CD14-positive monocyte (primary cell): Measurements from ENCODE around the gene ZNF827. TPM values are rescaled to one million over a fixed set of nuclear protein-coding genes. Genes with fewer than 3 reads are reported as not detected.

Source experiments
- DNase-seq, 3 donors: peaks; one replicate each; pipeline ENCODE4 v3.0.0-alpha.2; 2011 to 2022
- H2AFZ ChIP-seq: 2 replicates; pipeline ENCODE4 v1.6.0; 2012; ENCODE audit warnings: mild to moderate bottlenecking, low read depth, low read length, inconsistent platforms; ENCODE audit not compliant: insufficient read depth, poor library complexity, severe bottlenecking
- H3K27ac ChIP-seq, 2 donors: 1 replicate in 1 of 2; 2 replicates in 1 of 2; pipeline ENCODE4 v1.5.1; 2012 to 2013; ENCODE audit warnings: low read length in 2 of 2, control low read depth in 1 of 2, inconsistent platforms in 1 of 2, low read depth in 1 of 2, mild to moderate bottlenecking in 1 of 2
- H3K27me3 ChIP-seq, 2 donors: one replicate each; pipeline versions ENCODE4 v1.6.0 to v1.6.1; 2011 to 2013; ENCODE audit warnings: low read length in 2 of 2; ENCODE audit not compliant: control insufficient read depth in 2 of 2, insufficient read depth in 2 of 2
- H3K36me3 ChIP-seq, 2 donors: replicated peaks in 1 of 2; 1 replicate in 1 of 2; 2 replicates in 1 of 2; pipeline versions ENCODE4 v1.5.1 to v1.6.1; 2012 to 2013; ENCODE audit warnings: low read length in 2 of 2, control low read depth in 1 of 2, inconsistent platforms in 1 of 2, mild to moderate bottlenecking in 1 of 2; ENCODE audit not compliant: insufficient read depth in 2 of 2, control insufficient read depth in 1 of 2
- H3K4me1 ChIP-seq, 2 donors: 1 replicate in 1 of 2; 2 replicates in 1 of 2; pipeline versions ENCODE4 v1.5.1 to v1.6.1; 2012 to 2013; ENCODE audit warnings: low read length in 2 of 2, control low read depth in 1 of 2, inconsistent platforms in 1 of 2, mild to moderate bottlenecking in 1 of 2, moderate library complexity in 1 of 2; ENCODE audit not compliant: insufficient read depth in 2 of 2, control insufficient read depth in 1 of 2
- H3K4me2 ChIP-seq: replicated peaks from 2 replicates; pipeline ENCODE3; 2012; ENCODE audit warnings: low read length, moderate library complexity, mild to moderate bottlenecking; ENCODE audit not compliant: poor library complexity, severe bottlenecking; ENCODE audit errors: extremely low read depth
- H3K4me3 ChIP-seq, 3 experiments: fragments of 200-600 bp in 1 of 3; sonication (generic) in 1 of 3; replicated peaks in 1 of 3; 1 replicate in 2 of 3; 2 replicates in 1 of 3; pipeline ENCODE4 v1.5.1; 2011 to 2013; ENCODE audit warnings: low read length in 3 of 3, mild to moderate bottlenecking in 3 of 3, control low read depth in 2 of 3, low read depth in 2 of 3, inconsistent platforms in 1 of 3, moderate library complexity in 1 of 3
- H3K79me2 ChIP-seq: 2 replicates; pipeline ENCODE4 v1.6.0; 2012; ENCODE audit warnings: mild to moderate bottlenecking, control low read depth, inconsistent platforms, low read length, moderate library complexity; ENCODE audit not compliant: insufficient read depth
- H3K9ac ChIP-seq: 2 replicates; pipeline ENCODE4 v1.6.0; 2017; ENCODE audit warnings: low read length, mild to moderate bottlenecking; ENCODE audit not compliant: insufficient read depth, poor library complexity, severe bottlenecking
- H3K9me3 ChIP-seq, 2 donors: replicated peaks in 1 of 2; 1 replicate in 1 of 2; 2 replicates in 1 of 2; pipeline versions ENCODE4 v1.5.1 to v1.6.1; 2012 to 2013; ENCODE audit warnings: low read length in 2 of 2, control low read depth in 1 of 2; ENCODE audit not compliant: control insufficient read depth in 1 of 2, insufficient read depth in 1 of 2
- H4K20me1 ChIP-seq: 2 replicates; pipeline ENCODE4 v1.6.0; 2012; ENCODE audit warnings: mild to moderate bottlenecking, low read length, control low read depth, moderate library complexity; ENCODE audit not compliant: insufficient read depth
- H3K27ac Mint-ChIP-seq, 7 donors: one replicate each; pipeline ENCODE4 v1.8.0; 2020; ENCODE audit warnings: mild to moderate bottlenecking in 7 of 7, mixed read lengths in 7 of 7, moderate library complexity in 6 of 7, inconsistent platforms in 2 of 7
- H3K27me3 Mint-ChIP-seq, 3 donors: one replicate each; pipeline ENCODE4 v1.8.0; 2021 to 2022; ENCODE audit warnings: low read depth in 3 of 3, mild to moderate bottlenecking in 3 of 3, mixed read lengths in 3 of 3, moderate library complexity in 3 of 3, inconsistent platforms in 1 of 3
- H3K36me3 Mint-ChIP-seq, 2 donors: one replicate each; pipeline ENCODE4 v1.8.0; 2020; ENCODE audit warnings: mixed read lengths in 2 of 2, inconsistent platforms in 1 of 2, mild to moderate bottlenecking in 1 of 2
- H3K4me1 Mint-ChIP-seq: one replicate; pipeline ENCODE4 v1.8.0; 2020; ENCODE audit warnings: mild to moderate bottlenecking, mixed read lengths
- H3K4me3 Mint-ChIP-seq, 2 donors: one replicate each; pipeline ENCODE4 v1.8.0; 2020; ENCODE audit warnings: mild to moderate bottlenecking in 2 of 2, mixed read lengths in 2 of 2, moderate library complexity in 1 of 2
- H3K9me3 Mint-ChIP-seq, 7 donors: one replicate each; pipeline ENCODE4 v1.8.0; 2020 to 2022; ENCODE audit warnings: mixed read lengths in 7 of 7, mild to moderate bottlenecking in 6 of 7, moderate library complexity in 6 of 7, inconsistent platforms in 2 of 7
- WGBS: methylation state at CpG from one replicate; pipeline ENCODE4 v1.1.5; 2013; ENCODE audit warnings: missing lambda C conversion rate; ENCODE audit not compliant: insufficient coverage; 5-methylcytosine and 5-hydroxymethylcytosine counted together
- intact Hi-C, 2 donors: fragments of 100-400 bp; cut with micrococcal nuclease; formaldehyde crosslinking; loops; one replicate each; pipeline versions ENCODE4 v1.15.0 to v1.15.1; 2023
- polyA plus RNA-seq, 3 donors: library from polyadenylated mRNA; depleted of rRNA in 1 of 3; unstranded in 2 of 3; stranded (reverse) in 1 of 3; fragments of 300-500 nt in 2 of 3; fragments of >200 nt in 1 of 3; fragmentation: Illumina TruSeq in 2 of 3; gene quantifications; 1 replicate in 2 of 3; 2 replicates in 1 of 3; pipeline ENCODE4 v1.2.3, GENCODE V29; 2012 to 2021
- TF ChIP-seq, protein P1 (sequence below): fragments of 200-600 bp; IDR thresholded peaks from one replicate; pipeline ENCODE4 v1.8.0; 2022; ENCODE audit warnings: antibody characterized with exemption, mild to moderate bottlenecking

Gene ZNF827
- polyA plus RNA-seq, 3 donors, result 0.04 TPM; not detected in 2

DNA sequence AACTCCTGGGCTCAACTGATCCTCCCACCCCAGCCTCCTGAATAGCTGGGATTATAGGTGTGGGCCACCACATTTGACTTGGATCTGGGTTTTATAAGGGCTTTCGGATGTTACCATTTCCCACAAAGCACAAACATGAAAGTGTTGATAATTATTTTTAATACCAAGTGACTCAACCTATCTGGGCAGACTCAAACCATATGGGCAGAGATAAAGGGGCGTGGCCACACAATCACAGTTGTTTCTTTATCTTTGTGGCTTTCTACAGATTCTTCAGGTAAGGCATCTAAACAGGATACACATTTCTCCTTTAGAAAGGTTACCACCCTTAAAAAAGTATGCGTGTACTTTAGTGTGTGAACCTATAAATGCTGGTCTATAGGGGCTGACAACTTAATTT, 122.5 kb downstream of the ZNF827 start:
- Histone ChIP-seq H3K79me2 (no peaks in the 10 kb centered on the region), H4K20me1 (no peaks in the 10 kb centered on the region), H2AFZ (no peak overlapping the region), H3K27ac (no peak overlapping the region), H3K36me3 (no peaks in the 10 kb centered on the region), H3K9me3 (peaks cover 0 to 3% of the 10 kb centered on the region in 2 donors), H3K4me1 (peaks cover 11 to 17% of the 10 kb centered on the region in 2 donors), H3K4me2 (no peak overlapping the region), H3K9ac (no peak overlapping the region), H3K27me3 (no peaks in the 10 kb centered on the region), H3K4me3 (no peak overlapping the region)
- Mint-ChIP-seq H3K4me1 (peaks cover 13% of the 10 kb centered on the region), H3K4me3 (no peak overlapping the region), H3K27me3 (no peaks in the 10 kb centered on the region), H3K9me3 (peaks cover 0 to 7% (median 4%) of the 10 kb centered on the region in 7 donors), H3K36me3 (no peaks in the 10 kb centered on the region), H3K27ac (no peak overlapping the region)
- intact Hi-C loops, result no loop called here
- DNase-seq, result no peak
- WGBS, result no CpG with 5 or more reads among the region's 3 CpGs
- TF ChIP-seq, protein P1, sequence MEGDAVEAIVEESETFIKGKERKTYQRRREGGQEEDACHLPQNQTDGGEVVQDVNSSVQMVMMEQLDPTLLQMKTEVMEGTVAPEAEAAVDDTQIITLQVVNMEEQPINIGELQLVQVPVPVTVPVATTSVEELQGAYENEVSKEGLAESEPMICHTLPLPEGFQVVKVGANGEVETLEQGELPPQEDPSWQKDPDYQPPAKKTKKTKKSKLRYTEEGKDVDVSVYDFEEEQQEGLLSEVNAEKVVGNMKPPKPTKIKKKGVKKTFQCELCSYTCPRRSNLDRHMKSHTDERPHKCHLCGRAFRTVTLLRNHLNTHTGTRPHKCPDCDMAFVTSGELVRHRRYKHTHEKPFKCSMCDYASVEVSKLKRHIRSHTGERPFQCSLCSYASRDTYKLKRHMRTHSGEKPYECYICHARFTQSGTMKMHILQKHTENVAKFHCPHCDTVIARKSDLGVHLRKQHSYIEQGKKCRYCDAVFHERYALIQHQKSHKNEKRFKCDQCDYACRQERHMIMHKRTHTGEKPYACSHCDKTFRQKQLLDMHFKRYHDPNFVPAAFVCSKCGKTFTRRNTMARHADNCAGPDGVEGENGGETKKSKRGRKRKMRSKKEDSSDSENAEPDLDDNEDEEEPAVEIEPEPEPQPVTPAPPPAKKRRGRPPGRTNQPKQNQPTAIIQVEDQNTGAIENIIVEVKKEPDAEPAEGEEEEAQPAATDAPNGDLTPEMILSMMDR, result no peak

DNA sequence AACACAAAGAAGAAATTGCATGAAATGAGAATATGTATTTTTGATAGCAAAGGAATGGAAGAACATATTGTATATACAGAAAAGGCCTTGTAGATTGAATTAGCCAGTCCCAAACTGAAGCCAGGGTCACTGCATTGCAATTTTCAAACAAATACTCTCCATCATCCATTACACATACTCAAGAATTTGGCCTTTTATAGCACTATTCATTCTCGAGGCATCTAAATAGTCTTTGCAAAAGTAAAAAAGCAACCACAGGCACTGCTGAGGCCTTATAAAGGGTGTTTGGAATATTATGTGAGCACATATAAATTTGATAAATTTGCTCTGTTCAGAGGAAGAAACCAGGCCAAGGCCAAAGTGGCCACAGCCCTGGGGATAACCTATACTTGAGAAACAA, 123.0 kb downstream of the ZNF827 start:
- H3K27ac ChIP-seq, result no peak overlapping the region
- Mint-ChIP-seq H3K4me1 (peaks cover 11% of the 10 kb centered on the region), H3K4me3 (no peak overlapping the region), H3K9me3 (peaks cover 0 to 7% (median 4%) of the 10 kb centered on the region in 7 donors), H3K36me3 (no peaks in the 10 kb centered on the region), H3K27me3 (no peaks in the 10 kb centered on the region), H3K27ac (no peak overlapping the region)
- H3K36me3 ChIP-seq, result no peaks in the 10 kb centered on the region
- WGBS, result no CpG with 5 or more reads among the region's 1 CpG
- intact Hi-C loops, result no loop called here
- DNase-seq, result no peak
- H3K4me2 ChIP-seq, result no peak overlapping the region
- H3K4me1 ChIP-seq, result peaks cover 9 to 12% of the 10 kb centered on the region in 2 donors
- H3K9ac ChIP-seq, result no peak overlapping the region
- TF ChIP-seq, protein P1, result no peak
- peaks cover 0 to 3% of the 10 kb centered on the region in 2 donors for H3K9me3 ChIP-seq
- H3K4me3 ChIP-seq, result no peak overlapping the region
- no peaks in the 10 kb centered on the region for H4K20me1 ChIP-seq
- H3K27me3 ChIP-seq, result no peaks in the 10 kb centered on the region
- H2AFZ ChIP-seq, result no peak overlapping the region
- no peaks in the 10 kb centered on the region for H3K79me2 ChIP-seq
